Stimulated activated naive CD4-positive, alpha-beta T cell (primary cell): ENCODE results near the gene PARD6G.
"Not testable (repeated sequence)": the region's sequence is repeated elsewhere in the genome, so short reads cannot be mapped to it uniquely, and the experiment has no call there.

Experiments
- DNase-seq, 6 experiments: peaks; one replicate each; lab custom pipeline; 2025; lab: John Stamatoyannopoulos, UW

The PARD6G gene

DNA sequence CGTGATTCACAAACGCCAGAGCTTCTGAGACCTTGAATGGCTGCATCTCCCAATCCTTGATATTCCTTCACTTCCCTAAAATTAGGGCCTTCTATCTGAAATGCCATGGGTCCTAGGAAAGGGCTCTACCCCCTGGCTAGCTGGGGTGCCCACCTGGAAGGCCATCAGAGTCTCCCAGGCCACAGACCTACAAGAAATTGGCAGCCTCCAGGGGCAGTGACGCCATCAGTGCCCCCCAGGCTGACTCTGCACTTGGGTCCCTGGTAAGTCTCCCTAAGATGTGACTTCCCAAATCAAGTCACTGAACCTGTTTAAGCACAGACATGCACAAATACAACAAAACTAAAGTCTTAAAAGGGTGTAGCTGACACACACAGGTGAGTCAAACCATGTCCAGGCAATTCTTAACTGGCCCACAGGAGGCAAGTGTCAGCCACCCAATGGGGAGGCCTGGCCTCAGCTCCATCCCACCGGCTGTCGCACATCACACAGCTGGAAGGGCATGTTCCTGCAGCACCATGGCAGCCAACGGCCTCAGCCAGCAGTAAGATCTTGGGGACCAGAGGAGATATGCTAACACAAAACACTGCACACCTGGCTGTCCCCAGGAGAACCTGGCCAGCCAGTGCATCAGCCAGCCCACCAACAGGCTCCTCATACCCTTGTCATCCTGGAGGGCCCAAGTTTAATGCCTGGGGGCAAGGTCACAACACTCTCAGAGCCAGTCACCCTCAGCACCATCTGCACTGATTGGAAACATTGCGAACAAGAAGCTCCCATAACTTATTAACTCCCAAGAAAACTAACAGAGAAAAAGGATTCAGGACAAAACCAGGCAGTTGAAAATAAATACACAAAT lies 5.2 kb downstream of the PARD6G start:
- DNase-seq: no peak

DNA sequence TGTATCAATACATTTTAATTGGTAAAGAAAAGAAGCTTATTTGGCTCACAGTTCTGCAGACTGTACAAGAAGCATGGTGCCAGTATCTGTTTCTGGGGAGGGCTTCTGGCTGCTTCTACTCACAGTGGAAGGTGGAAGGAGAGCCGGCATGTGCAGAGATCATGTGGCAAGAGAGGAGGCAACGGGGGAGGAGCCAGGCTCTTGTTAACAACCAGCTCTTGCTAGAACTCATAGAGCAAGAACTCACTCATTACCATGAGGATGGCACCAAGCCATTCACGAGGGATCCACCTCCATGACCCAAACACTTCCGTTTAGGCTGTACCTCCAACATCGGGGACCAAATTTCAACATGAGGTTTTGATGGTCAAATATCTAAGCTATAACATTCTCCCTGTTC lies 7.5 kb downstream of the PARD6G start:
- no peak for DNase-seq

- no peak for DNase-seq
Observed at GRCh38 chr18:80238651-80239260, 8.6 kb downstream of the PARD6G start.

GRCh38 chr18:80237519-80237918 lies 9.8 kb downstream of the PARD6G start:
- not testable (repeated sequence) for DNase-seq

- DNase-seq: no peak
Observed at GRCh38 chr18:80234398-80234797, 12.9 kb downstream of the PARD6G start.

DNA sequence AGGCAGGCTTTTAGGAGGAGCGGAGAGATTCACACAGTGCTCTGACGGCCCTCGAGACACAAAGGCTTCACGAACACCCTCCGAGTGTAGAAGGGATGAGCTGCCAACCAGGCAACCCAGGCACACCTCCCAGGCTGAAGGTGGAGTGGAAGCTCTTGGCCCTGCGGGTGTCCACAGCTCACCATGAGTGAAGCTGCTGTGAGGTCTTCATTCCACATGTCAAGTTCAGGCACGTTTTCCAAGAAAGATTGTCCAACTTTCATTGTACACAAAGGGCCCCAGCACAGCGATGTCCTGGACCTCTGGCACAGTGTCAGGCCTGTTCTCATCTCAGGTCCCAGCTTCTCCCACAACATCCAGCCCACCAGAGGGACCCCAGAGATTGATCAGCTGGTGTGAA lies 13.4 kb downstream of the PARD6G start:
- DNase-seq: no peak

GRCh38 chr18:80233201-80233835 lies 14.0 kb downstream of the PARD6G start:
- no peak for DNase-seq

GRCh38 chr18:80232710-80233109 lies 14.6 kb downstream of the PARD6G start:
- DNase-seq: no peak

DNA sequence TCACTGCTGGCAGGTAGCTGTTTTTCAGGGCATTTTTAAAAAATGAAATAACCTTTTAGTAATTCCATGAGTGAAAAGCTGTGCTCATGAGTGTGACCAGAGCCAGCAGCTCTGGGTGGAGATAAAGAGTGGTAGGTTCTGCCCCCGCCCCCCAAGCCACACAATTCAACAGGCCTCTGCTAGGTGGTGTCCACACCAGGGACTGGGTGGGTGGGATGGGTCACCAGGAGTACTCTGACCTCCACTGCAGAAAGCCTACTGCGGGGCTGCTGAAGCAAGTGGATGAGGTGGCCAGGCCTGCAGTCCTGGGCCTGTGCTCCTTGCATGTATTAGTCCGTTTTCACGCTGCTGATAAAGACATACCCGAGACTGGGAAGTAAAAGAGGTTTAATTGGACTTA lies 15.3 kb downstream of the PARD6G start:
- no peak for DNase-seq

DNA sequence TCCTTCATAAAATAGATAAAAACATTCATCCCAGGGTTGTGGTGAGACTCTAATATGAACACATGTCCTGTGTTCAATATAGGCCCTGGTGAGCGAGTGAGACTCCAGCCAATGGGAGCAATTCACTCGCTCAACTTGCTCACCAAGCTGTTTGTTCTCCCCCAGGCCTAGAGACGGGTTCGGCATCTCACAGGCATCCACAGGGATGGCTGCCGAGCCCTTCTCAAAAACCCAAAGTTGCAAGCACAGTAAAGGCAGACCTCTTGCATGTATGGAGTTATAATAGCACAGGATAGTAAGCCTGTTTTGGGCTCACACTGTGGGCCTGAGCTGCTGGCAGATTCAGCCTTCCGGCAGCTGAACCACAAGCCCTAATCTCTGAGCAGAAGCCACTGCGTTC lies 15.7 kb downstream of the PARD6G start:
- no peak for DNase-seq

DNA sequence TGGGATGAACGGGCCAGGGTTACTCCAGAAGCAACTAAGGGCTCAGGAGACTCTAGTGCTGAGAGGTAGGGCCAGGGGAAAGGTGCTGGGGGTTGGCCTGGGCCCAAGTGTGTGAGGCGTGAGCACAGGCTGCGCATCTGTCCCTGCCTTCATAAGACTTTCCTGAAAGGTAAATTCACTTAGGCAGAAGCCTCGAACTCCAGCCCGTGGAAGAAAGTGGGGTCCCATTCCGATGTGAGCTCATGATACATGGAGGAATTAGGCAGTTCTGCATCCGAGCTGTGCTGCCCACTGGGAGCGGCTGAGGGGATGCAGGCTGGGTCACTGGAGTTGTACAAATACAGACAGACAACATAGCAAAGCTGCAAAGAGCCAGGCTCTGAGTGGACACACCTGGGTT lies 16.2 kb downstream of the PARD6G start:
- DNase-seq: no peak

GRCh38 chr18:80229766-80230745 lies 17.3 kb downstream of the PARD6G start:
- DNase-seq: no peak

DNA sequence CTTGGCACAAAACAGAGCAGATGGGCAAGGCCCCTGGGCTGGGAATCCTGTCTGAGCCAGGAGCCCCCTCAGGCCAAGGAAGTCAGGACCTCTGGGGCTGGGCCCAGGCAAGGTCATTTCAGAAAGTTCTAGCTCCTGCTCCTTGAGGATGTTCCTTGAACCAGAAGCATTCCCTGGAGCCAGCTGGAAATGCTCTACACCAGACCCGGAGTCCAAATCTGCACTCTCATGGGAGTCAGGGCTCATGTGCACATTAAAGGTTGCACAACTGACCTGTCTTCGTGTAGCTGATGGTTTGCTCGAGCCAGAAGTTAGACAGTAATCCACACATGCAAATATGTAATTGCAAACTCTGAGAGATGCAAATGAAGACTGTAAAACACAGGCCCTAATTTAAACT lies 18.0 kb downstream of the PARD6G start:
- no peak for DNase-seq

GRCh38 chr18:80228051-80228848 lies 19.1 kb downstream of the PARD6G start:
- no peak for DNase-seq

DNA sequence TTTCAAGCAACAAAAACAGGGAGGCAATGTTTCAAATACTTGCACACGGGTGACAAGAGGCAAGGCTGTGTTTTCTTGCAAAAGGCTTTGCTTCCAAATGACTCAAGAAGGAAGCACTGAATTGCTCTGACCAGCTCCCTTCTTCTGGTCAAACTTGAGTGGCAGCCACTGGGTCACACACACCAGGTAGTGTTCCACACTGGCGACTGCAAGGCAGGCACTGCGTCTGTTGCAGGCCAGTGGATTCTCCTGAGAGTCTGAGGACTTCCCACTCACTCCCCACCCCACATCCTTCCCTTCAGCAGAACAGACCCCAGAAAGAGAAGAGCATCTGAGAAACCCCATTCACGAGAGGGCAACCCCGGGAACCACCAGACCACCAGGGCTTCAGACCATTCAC lies 19.8 kb downstream of the PARD6G start:
- DNase-seq: no peak

- DNase-seq: no peak
Observed at GRCh38 chr18:80225685-80226084, 21.6 kb downstream of the PARD6G start.

DNA sequence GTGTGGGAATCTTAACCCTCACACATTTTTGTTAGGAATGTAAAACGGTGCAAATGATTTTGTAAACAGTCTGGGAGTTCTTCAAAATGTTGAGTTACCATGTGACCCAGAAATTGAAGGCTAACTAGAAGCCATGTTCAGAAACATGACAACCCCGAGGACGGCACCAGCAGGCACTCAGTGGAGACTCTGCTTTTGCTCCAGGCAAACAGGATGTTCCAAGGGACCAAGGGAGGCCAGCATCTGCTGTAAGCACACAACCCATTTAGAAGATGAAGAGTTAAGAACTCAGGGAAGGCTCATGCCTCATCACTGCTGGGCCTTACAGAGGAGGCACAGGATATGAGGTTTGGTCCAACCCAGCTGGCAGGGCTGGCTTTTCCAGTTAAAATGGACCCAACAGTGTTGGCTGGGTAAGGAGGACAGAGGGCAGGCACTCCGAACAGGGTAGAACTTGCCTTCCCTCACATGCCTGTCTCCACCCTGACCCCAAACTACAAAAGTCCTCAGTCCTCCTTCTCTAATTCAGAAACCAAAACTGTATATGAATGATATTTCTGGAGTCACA lies 23.6 kb downstream of the PARD6G start:
- DNase-seq: no peak

DNA sequence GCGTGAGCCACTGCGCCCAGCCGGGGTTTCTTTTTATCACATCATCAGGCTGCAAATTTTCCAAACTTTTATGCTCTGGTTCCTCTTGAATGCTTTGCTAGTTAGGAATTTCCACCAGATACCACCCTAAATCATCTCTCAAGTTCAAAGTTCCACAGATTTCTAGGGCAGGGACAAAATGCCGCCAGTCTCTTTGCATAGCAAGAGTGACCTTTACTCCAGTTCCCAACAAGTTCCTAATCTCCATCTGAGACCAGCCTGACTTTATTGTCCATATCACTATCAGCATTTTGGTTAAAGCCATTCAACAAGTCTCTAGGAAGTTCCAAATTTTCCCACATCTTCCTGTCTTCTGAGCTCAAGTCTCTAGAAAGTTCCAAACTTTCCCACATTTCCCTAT lies 27.8 kb downstream of the PARD6G start:
- not testable (repeated sequence) for DNase-seq

- no peak for DNase-seq
Observed at GRCh38 chr18:80218341-80219227, 28.7 kb downstream of the PARD6G start.

DNA sequence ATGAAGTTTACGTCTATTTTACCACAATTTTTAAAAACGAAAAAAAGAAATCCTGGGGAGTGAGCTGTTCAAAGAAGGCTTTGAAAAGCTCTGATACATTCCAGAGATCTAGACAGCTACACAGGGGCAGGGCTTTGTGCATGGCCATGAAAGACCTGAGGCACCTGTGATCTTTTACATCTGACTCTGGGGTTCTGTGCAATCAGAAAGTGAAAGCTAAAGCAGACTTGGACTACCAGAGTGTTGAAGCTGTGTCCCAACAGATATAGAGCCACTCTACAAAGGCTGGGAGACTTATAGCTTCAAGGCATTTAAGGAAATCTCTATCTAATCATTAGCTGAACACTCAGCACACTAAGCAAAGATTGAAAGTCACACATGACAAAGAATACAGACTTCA lies 34.1 kb downstream of the PARD6G start:
- no peak for DNase-seq
